Activated CD4-positive, alpha-beta memory T cell treated with anti-CD3 and anti-CD28 coated beads, Interleukin-2, amount 10 ng/mL, durations not matched to agents 7 days and 5 days (primary cell): ENCODE measurements around the gene TENM4. TPM values are rescaled to one million over a fixed set of nuclear protein-coding genes. Genes with fewer than 3 reads are reported as not detected.

Experiments
- CTCF ChIA-PET: fragments of 350-600 bp; sonication (Branson Sonifier 250); formaldehyde crosslinking; loops from one replicate; lab custom pipeline; 2021; ENCODE audit warnings: antibody characterized with exemption, inconsistent platforms; lab: Charles Lee
- POLR2A ChIA-PET: fragments of 350-600 bp; sonication (Branson Sonifier 250); formaldehyde crosslinking; loops from one replicate; lab custom pipeline; 2021; ENCODE audit warnings: antibody characterized with exemption; lab: Charles Lee
- DNase-seq: peaks from one replicate; pipeline ENCODE4 v3.0.0-alpha.2; 2020
- H3K27ac Mint-ChIP-seq: one replicate; pipeline ENCODE4 v1.8.0; 2021; ENCODE audit warnings: mild to moderate bottlenecking, mixed read lengths
- H3K27me3 Mint-ChIP-seq: one replicate; pipeline ENCODE4 v1.8.0; 2021; ENCODE audit warnings: mixed read lengths
- H3K36me3 Mint-ChIP-seq: one replicate; pipeline ENCODE4 v1.8.0; 2021; ENCODE audit warnings: low read depth, mixed read lengths
- H3K4me1 Mint-ChIP-seq: one replicate; pipeline ENCODE4 v1.8.0; 2021; ENCODE audit warnings: mixed read lengths
- H3K4me3 Mint-ChIP-seq: one replicate; pipeline ENCODE4 v1.8.0; 2021; ENCODE audit warnings: mild to moderate bottlenecking, mixed read lengths
- H3K9me3 Mint-ChIP-seq: one replicate; pipeline ENCODE4 v1.8.0; 2021; ENCODE audit warnings: mixed read lengths
- total RNA-seq, 2 experiments: library from RNA; stranded (reverse); gene quantifications; one replicate each; pipeline ENCODE4 v1.2.3, GENCODE V29; 2021

Gene TENM4
- total RNA-seq, 2 experiments from 2014 or later: not detected

DNA sequence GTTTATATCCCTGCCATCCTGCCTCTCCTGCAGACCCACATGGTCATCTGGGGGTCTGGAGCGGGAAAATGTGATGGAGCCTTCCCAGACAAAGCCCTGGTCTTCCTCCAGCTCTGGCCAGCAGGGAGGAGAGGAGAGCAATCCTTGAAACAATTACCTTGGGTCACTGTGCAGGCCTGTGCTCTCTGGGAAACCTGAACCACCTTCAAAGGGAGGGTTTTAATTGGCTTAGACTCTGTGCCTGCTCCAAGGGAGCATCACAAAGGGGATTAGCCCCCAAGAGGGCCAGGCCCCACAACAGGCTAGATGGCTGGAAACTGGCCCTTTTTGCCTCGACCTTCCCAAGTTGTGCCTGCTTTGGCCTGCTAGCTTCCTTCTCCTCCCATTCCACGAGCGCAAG lies 351.9 kb downstream of the TENM4 start:
- DNase-seq: no peak
- Mint-ChIP-seq H3K36me3 (no peaks in the 10 kb centered on the region), H3K4me1 (no peaks in the 10 kb centered on the region), H3K4me3 (no peak overlapping the region), H3K27ac (no peak overlapping the region), H3K9me3 (no peaks in the 10 kb centered on the region), H3K27me3 (no peaks in the 10 kb centered on the region)
- POLR2A ChIA-PET: no interaction called here
- CTCF ChIA-PET: no interaction called here

DNA sequence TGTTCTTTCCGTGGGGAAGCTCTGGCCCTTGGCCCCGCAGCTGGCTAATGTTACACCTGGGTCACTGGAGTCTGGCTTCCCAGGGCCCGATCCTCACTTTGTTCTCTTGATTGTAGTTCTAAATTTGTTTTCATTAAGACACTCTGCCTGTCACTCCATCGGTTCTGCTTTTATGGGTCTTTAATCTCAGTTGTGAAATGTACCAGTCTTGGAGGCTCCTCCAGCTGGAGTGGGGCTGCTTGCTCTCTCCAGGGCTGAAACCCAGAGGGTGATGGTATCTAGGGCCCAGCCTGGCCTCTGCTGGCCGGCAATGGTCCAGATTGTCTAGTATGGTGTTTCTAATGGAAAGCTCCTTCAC lies 352.9 kb downstream of the TENM4 start:
- CTCF ChIA-PET: no interaction called here
- H3K27ac Mint-ChIP-seq: no peak overlapping the region
- H3K9me3 Mint-ChIP-seq: no peaks in the 10 kb centered on the region
- no peak overlapping the region for H3K4me3 Mint-ChIP-seq
- H3K36me3 Mint-ChIP-seq: no peaks in the 10 kb centered on the region
- POLR2A ChIA-PET: no interaction called here
- no peaks in the 10 kb centered on the region for H3K4me1 Mint-ChIP-seq
- H3K27me3 Mint-ChIP-seq: no peaks in the 10 kb centered on the region
- no peak for DNase-seq

- DNase-seq: no peak
- POLR2A ChIA-PET: no interaction called here
- no peaks in the 10 kb centered on the region for H3K36me3 Mint-ChIP-seq
- H3K4me1 Mint-ChIP-seq: no peaks in the 10 kb centered on the region
- no peaks in the 10 kb centered on the region for H3K9me3 Mint-ChIP-seq
- no peak overlapping the region for H3K4me3 Mint-ChIP-seq
- CTCF ChIA-PET: interaction anchor here (0.8 to 1.4 kb wide), 2 partner anchors 13 to 99 kb away, joined by 3 to 4 read pairs; no protein-coding TSS in a partner anchor
- H3K27ac Mint-ChIP-seq: no peak overlapping the region
- no peaks in the 10 kb centered on the region for H3K27me3 Mint-ChIP-seq
These were observed 353.4 kb downstream of the TENM4 start for GRCh38 chr11:79087238-79087960.

DNA sequence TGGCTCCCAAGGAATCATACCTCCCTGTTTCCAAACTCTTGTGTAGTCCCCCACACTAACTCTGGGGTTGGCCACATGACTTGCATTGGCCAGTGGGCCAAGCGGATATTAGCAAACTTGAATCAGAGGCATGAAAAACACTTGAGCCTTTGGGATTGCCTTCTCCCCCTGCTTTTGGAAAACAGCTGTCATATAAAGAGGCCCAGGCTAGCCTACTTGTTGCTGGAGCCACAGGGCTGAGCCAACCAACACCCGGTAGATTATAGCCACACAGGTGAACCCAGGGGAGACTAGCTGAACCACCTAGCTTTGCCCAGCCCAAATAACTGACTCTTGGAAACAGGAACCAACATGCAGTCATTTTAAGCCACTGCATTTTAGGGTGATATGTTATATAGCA lies 354.8 kb downstream of the TENM4 start:
- Mint-ChIP-seq H3K36me3 (no peaks in the 10 kb centered on the region), H3K4me1 (no peaks in the 10 kb centered on the region), H3K27ac (no peak overlapping the region), H3K9me3 (no peaks in the 10 kb centered on the region), H3K27me3 (no peaks in the 10 kb centered on the region), H3K4me3 (no peak overlapping the region)
- ChIA-PET POLR2A (no interaction called here), CTCF (interaction anchor here (0.7 to 1.4 kb wide), 2 partner anchors 20 to 98 kb away, joined by 3 to 4 read pairs; no protein-coding TSS in a partner anchor)
- no peak for DNase-seq

- no peak overlapping the region for H3K4me3 Mint-ChIP-seq
- no peaks in the 10 kb centered on the region for H3K9me3 Mint-ChIP-seq
- no peaks in the 10 kb centered on the region for H3K36me3 Mint-ChIP-seq
- no peaks in the 10 kb centered on the region for H3K27me3 Mint-ChIP-seq
- H3K27ac Mint-ChIP-seq: no peak overlapping the region
- no peaks in the 10 kb centered on the region for H3K4me1 Mint-ChIP-seq
- ChIA-PET CTCF (no interaction called here), POLR2A (no interaction called here)
- DNase-seq: no peak
These were observed 356.4 kb downstream of the TENM4 start for GRCh38 chr11:79084382-79084781.

- no peak overlapping the region for H3K4me3 Mint-ChIP-seq
- no peaks in the 10 kb centered on the region for H3K4me1 Mint-ChIP-seq
- DNase-seq: no peak
- H3K27me3 Mint-ChIP-seq: no peaks in the 10 kb centered on the region
- no peaks in the 10 kb centered on the region for H3K9me3 Mint-ChIP-seq
- POLR2A ChIA-PET: no interaction called here
- H3K36me3 Mint-ChIP-seq: no peaks in the 10 kb centered on the region
- CTCF ChIA-PET: no interaction called here
- H3K27ac Mint-ChIP-seq: no peak overlapping the region
These were observed 357.5 kb downstream of the TENM4 start for GRCh38 chr11:79083352-79083751.

DNA sequence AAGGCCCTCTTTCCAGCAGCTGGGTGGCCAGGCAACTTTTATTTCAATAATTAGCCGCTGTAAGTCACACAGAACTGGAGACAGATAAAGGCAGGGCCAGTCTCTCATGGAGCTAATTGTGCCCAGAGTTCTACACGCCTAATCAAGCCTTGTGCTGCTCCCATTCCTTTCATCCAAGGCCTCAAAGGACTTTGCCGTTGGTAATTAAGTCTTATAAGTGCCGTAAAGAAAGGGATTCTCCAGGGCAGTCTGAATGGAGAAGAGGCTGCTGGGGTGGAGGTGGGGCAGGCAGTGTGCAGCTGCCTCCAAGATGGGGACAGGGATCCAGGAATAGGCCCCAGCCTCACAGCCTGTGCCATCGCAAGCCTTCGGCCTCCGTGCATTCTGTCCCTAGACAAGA lies 357.9 kb downstream of the TENM4 start:
- POLR2A ChIA-PET: no interaction called here
- CTCF ChIA-PET: no interaction called here
- H3K4me1 Mint-ChIP-seq: no peaks in the 10 kb centered on the region
- H3K9me3 Mint-ChIP-seq: no peaks in the 10 kb centered on the region
- no peaks in the 10 kb centered on the region for H3K36me3 Mint-ChIP-seq
- no peak overlapping the region for H3K4me3 Mint-ChIP-seq
- DNase-seq: no peak
- no peak overlapping the region for H3K27ac Mint-ChIP-seq
- H3K27me3 Mint-ChIP-seq: no peaks in the 10 kb centered on the region

GRCh38 chr11:79082280-79082679 lies 358.6 kb downstream of the TENM4 start:
- no peak overlapping the region for H3K4me3 Mint-ChIP-seq
- no peaks in the 10 kb centered on the region for H3K27me3 Mint-ChIP-seq
- POLR2A ChIA-PET: no interaction called here
- no peaks in the 10 kb centered on the region for H3K9me3 Mint-ChIP-seq
- H3K4me1 Mint-ChIP-seq: no peaks in the 10 kb centered on the region
- no peak overlapping the region for H3K27ac Mint-ChIP-seq
- no peak for DNase-seq
- no peaks in the 10 kb centered on the region for H3K36me3 Mint-ChIP-seq
- CTCF ChIA-PET: no interaction called here

- POLR2A ChIA-PET: no interaction called here
- no peak overlapping the region for H3K4me3 Mint-ChIP-seq
- H3K27ac Mint-ChIP-seq: no peak overlapping the region
- no peaks in the 10 kb centered on the region for H3K9me3 Mint-ChIP-seq
- no peaks in the 10 kb centered on the region for H3K4me1 Mint-ChIP-seq
- H3K36me3 Mint-ChIP-seq: no peaks in the 10 kb centered on the region
- CTCF ChIA-PET: no interaction called here
- no peaks in the 10 kb centered on the region for H3K27me3 Mint-ChIP-seq
- no peak for DNase-seq
These were observed 359.3 kb downstream of the TENM4 start for GRCh38 chr11:79081471-79082031.

- no peak overlapping the region for H3K4me3 Mint-ChIP-seq
- no peak overlapping the region for H3K27ac Mint-ChIP-seq
- ChIA-PET POLR2A (no interaction called here), CTCF (no interaction called here)
- DNase-seq: no peak
- H3K36me3 Mint-ChIP-seq: no peaks in the 10 kb centered on the region
- no peaks in the 10 kb centered on the region for H3K27me3 Mint-ChIP-seq
- no peaks in the 10 kb centered on the region for H3K9me3 Mint-ChIP-seq
- no peaks in the 10 kb centered on the region for H3K4me1 Mint-ChIP-seq
These were observed 360.3 kb downstream of the TENM4 start for GRCh38 chr11:79080551-79080950.

- no peaks in the 10 kb centered on the region for H3K36me3 Mint-ChIP-seq
- no peak overlapping the region for H3K27ac Mint-ChIP-seq
- ChIA-PET CTCF (interaction anchor here (1.4 kb wide), 1 partner anchor 434 kb away, joined by 3 read pairs; no protein-coding TSS in a partner anchor), POLR2A (no interaction called here)
- H3K4me3 Mint-ChIP-seq: no peak overlapping the region
- no peaks in the 10 kb centered on the region for H3K4me1 Mint-ChIP-seq
- DNase-seq: no peak
- no peaks in the 10 kb centered on the region for H3K9me3 Mint-ChIP-seq
- no peaks in the 10 kb centered on the region for H3K27me3 Mint-ChIP-seq
These were observed 361.8 kb downstream of the TENM4 start for GRCh38 chr11:79078999-79079398.

- H3K4me3 Mint-ChIP-seq: no peak overlapping the region
- CTCF ChIA-PET: interaction anchor here (1.4 kb wide), 1 partner anchor 433 kb away, joined by 3 read pairs; no protein-coding TSS in a partner anchor
These were observed 362.4 kb downstream of the TENM4 start for GRCh38 chr11:79078456-79078855.

DNA sequence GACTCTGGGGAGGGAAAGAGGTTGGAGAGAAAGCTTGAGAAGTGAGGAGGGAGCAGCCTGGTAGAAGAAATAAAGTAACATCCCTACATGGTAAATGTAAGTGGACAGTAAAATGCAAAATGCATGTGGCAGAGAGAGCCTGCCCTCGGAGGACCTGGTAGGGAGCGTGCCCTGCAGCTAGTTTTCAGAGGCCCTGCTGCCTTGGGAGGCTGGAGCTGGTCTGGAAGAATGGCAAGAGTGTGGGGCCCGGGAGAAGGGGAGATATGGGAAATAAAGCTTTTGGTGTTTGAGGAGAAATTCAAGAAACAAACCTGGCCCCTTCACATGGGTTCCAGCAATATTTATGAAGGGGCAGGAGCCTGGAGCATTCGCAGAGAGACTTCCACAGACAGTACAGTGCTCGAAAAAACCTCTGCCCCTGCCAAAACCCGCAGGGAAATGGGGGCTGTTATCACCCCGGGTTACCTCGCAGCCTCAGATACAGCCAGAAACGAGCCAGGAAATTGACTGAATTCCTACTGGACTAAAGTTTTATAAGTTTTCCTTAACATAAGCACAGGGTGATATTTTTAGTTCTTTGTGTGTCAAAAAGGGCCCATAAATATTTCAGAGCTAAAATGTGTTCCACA lies 363.0 kb downstream of the TENM4 start:
- POLR2A ChIA-PET: no interaction called here
- H3K4me3 Mint-ChIP-seq: no peak overlapping the region
- no peaks in the 10 kb centered on the region for H3K27me3 Mint-ChIP-seq

More at GRCh38 chr11:79078456-79078855, 362.4 kb downstream of the TENM4 start:
- no peaks in the 10 kb centered on the region for H3K27me3 Mint-ChIP-seq
- no peak for DNase-seq
- POLR2A ChIA-PET: no interaction called here
- H3K4me1 Mint-ChIP-seq: no peaks in the 10 kb centered on the region
- no peaks in the 10 kb centered on the region for H3K36me3 Mint-ChIP-seq
- no peak overlapping the region for H3K27ac Mint-ChIP-seq
- no peaks in the 10 kb centered on the region for H3K9me3 Mint-ChIP-seq

More for the DNA sequence above, 363.0 kb downstream of the TENM4 start:
- no peaks in the 10 kb centered on the region for H3K36me3 Mint-ChIP-seq
- no peak for DNase-seq
- no peaks in the 10 kb centered on the region for H3K4me1 Mint-ChIP-seq
- H3K9me3 Mint-ChIP-seq: no peaks in the 10 kb centered on the region
- CTCF ChIA-PET: no interaction called here
- no peak overlapping the region for H3K27ac Mint-ChIP-seq
